Adrenal gland (tissue), 5 donors: ENCODE data around the gene PUS3.

Experiments used
- CTCF ChIP-seq, 6 experiments: fragments of 450-650 bp in 4 of 6; fragments of 200-600 bp in 2 of 6; sonication (generic) in 1 of 6; IDR thresholded peaks; 1 replicate in 5 of 6; 2 replicates in 1 of 6; pipeline versions ENCODE4 v1.5.1 to v1.8.0; 2016 to 2021; ENCODE audit warnings: antibody characterized with exemption in 6 of 6, mild to moderate bottlenecking in 2 of 6, moderate library complexity in 1 of 6
- POLR2A ChIP-seq, 2 donors: fragments of 450-650 bp; IDR thresholded peaks; one replicate each; pipeline ENCODE4 v1.6.1; 2017; ENCODE audit warnings: antibody characterized with exemption in 2 of 2, mild to moderate bottlenecking in 2 of 2, moderate library complexity in 1 of 2
- donor health status: DM: no; HTN: no; CAD: no.

GRCh38 chr11:125921042-125921441, 18.0 kb upstream of the PUS3 start:
- TF ChIP-seq CTCF (IDR thresholded peaks at IDR 0.05): no peak
- no peak for TF ChIP-seq POLR2A (IDR thresholded peaks at IDR 0.05)
